ENCODE data around the gene DENND11. TPM values are rescaled to one million over a fixed set of nuclear protein-coding genes. Genes with fewer than 3 reads are reported as not detected.

Gene DENND11
- polyA plus RNA-seq: 1 to 10 TPM; 5.6 to 9.0 (median 6.1) TPM

- 0 to 1% (median 0%) methylated on average over 52 to 62 of the region's 62 CpGs for WGBS, 3 donors
- H3K27ac ChIP-seq (ENCODE audit: low read depth, low read length): no peak within 1 kb of the TSS
Measured at GRCh38 chr7:141702047-141702567, at the start of gene DENND11. Gene DENND11, minus strand, starts transcription at chr7:141702166. Its CDS starts 13 bp downstream, at chr7:141702153.

- WGBS, 3 donors: 85 to 97% (median 92%) methylated on average over 2 of the region's 2 CpGs
- H3K27ac ChIP-seq (ENCODE audit: low read depth, low read length): no peak overlapping the region
Measured at GRCh38 chr7:141748396-141748795, 46.4 kb upstream of the DENND11 start.

- 86 to 89% (median 89%) methylated on average over 2 of the region's 2 CpGs for WGBS, 3 donors
- no peak overlapping the region for H3K27ac ChIP-seq (ENCODE audit: low read depth, low read length)
Measured at GRCh38 chr7:141744131-141744530, 42.2 kb upstream of the DENND11 start.

GRCh38 chr7:141742229-141742628 is 40.3 kb upstream of the DENND11 start:
- no peak overlapping the region for H3K27ac ChIP-seq (ENCODE audit: low read depth, low read length)
- WGBS, 3 donors: 42 to 98% (median 97%) methylated on average over 1 of the region's 1 CpG

GRCh38 chr7:141739250-141739649 is 37.3 kb upstream of the DENND11 start:
- WGBS, 3 donors: 51 to 67% (median 53%) methylated on average over 3 of the region's 3 CpGs
- no peak overlapping the region for H3K27ac ChIP-seq (ENCODE audit: low read depth, low read length)

- H3K27ac ChIP-seq (ENCODE audit: low read depth, low read length): no peak overlapping the region
- 0 to 2% (median 1%) methylated on average over 6 of the region's 6 CpGs for WGBS, 3 donors
Measured at GRCh38 chr7:141738592-141739013, 36.6 kb upstream of the DENND11 start.

- WGBS, 3 donors: 1 to 2% (median 2%) methylated on average over 46 of the region's 46 CpGs
- no peak within 1 kb of the TSS for H3K27ac ChIP-seq (ENCODE audit: low read depth, low read length)
Measured at GRCh38 chr7:141737836-141738591, 36.0 kb upstream of the DENND11 start, which contains the start of gene SSBP1. Gene SSBP1, plus strand, starts transcription at chr7:141738358. Its CDS starts 809 bp downstream, at chr7:141739167.

GRCh38 chr7:141737118-141737835 is 35.3 kb upstream of the DENND11 start:
- WGBS, 3 donors: 58 to 65% (median 59%) methylated on average over 11 of the region's 11 CpGs
- no peak overlapping the region for H3K27ac ChIP-seq (ENCODE audit: low read depth, low read length)

- no peak overlapping the region for H3K27ac ChIP-seq (ENCODE audit: low read depth, low read length)
- WGBS, 3 donors: 84 to 87% (median 84%) methylated on average over 23 to 24 of the region's 24 CpGs
Measured at GRCh38 chr7:141731476-141732149, 29.6 kb upstream of the DENND11 start.

- WGBS, 3 donors: 89 to 96% (median 94%) methylated on average over 1 of the region's 1 CpG
- no peak overlapping the region for H3K27ac ChIP-seq (ENCODE audit: low read depth, low read length)
Measured at GRCh38 chr7:141729020-141729419, 27.1 kb upstream of the DENND11 start.

GRCh38 chr7:141722529-141722928 is 20.6 kb upstream of the DENND11 start:
- no peak overlapping the region for H3K27ac ChIP-seq (ENCODE audit: low read depth, low read length)
- WGBS, 3 donors: 39 to 94% (median 90%) methylated on average over 2 of the region's 2 CpGs

GRCh38 chr7:141717450-141717849 is 15.5 kb upstream of the DENND11 start:
- no peak overlapping the region for H3K27ac ChIP-seq (ENCODE audit: low read depth, low read length)
- WGBS, 3 donors: 93 to 95% (median 94%) methylated on average over 1 of the region's 1 CpG

GRCh38 chr7:141715794-141716689 is 14.1 kb upstream of the DENND11 start:
- 72 to 82% (median 81%) methylated on average over 6 of the region's 6 CpGs for WGBS, 3 donors
- no peak overlapping the region for H3K27ac ChIP-seq (ENCODE audit: low read depth, low read length)

GRCh38 chr7:141715018-141715417 is 13.1 kb upstream of the DENND11 start:
- WGBS, 3 donors: 52 to 74% (median 68%) methylated on average over 4 of the region's 4 CpGs
- no peak overlapping the region for H3K27ac ChIP-seq (ENCODE audit: low read depth, low read length)

- no peak overlapping the region for H3K27ac ChIP-seq (ENCODE audit: low read depth, low read length)
- 85 to 89% (median 86%) methylated on average over 2 of the region's 2 CpGs for WGBS, 3 donors
Measured at GRCh38 chr7:141714571-141714970, 12.6 kb upstream of the DENND11 start.

GRCh38 chr7:141713890-141714289 is 11.9 kb upstream of the DENND11 start:
- 79 to 97% (median 87%) methylated on average over 1 of the region's 1 CpG for WGBS, 3 donors
- H3K27ac ChIP-seq (ENCODE audit: low read depth, low read length): no peak overlapping the region

- H3K27ac ChIP-seq (ENCODE audit: low read depth, low read length): no peak overlapping the region
- 85 to 93% (median 91%) methylated on average over 5 of the region's 5 CpGs for WGBS, 3 donors
Measured at GRCh38 chr7:141712603-141713255, 10.8 kb upstream of the DENND11 start.
